HG03045 (cell line): ENCODE measurements around the gene PDE7B.
"Not testable (repeated sequence)": the region's sequence is repeated elsewhere in the genome, so short reads cannot be mapped to it uniquely, and the experiment has no call there.

Source experiments
- ATAC-seq: cut with Tn5 transposase; IDR thresholded peaks from one replicate; pipeline ENCODE4 v1.9.1; 2021; ENCODE audit warnings: mild to moderate bottlenecking, moderate library complexity; ENCODE audit not compliant: unreplicated experiment

Gene PDE7B

GRCh38 chr6:136136274-136136673 lies 284.8 kb downstream of the PDE7B start:
- no peak for ATAC-seq

GRCh38 chr6:136137008-136137692 lies 285.6 kb downstream of the PDE7B start:
- ATAC-seq, result no peak

- no peak for ATAC-seq
Observed at GRCh38 chr6:136137739-136138402, 286.4 kb downstream of the PDE7B start.

- ATAC-seq, result not testable (repeated sequence)
Observed at GRCh38 chr6:136139111-136139510, 287.6 kb downstream of the PDE7B start.

- no peak for ATAC-seq
Observed at GRCh38 chr6:136144251-136145023, 292.9 kb downstream of the PDE7B start.

- ATAC-seq, result no peak
Observed at GRCh38 chr6:136146130-136146529, 294.6 kb downstream of the PDE7B start.

- ATAC-seq, result no peak
Observed at GRCh38 chr6:136147342-136147741, 295.8 kb downstream of the PDE7B start.

- no peak for ATAC-seq
Observed at GRCh38 chr6:136148051-136148450, 296.6 kb downstream of the PDE7B start.

- ATAC-seq, result no peak
Observed at GRCh38 chr6:136148523-136148922, 297.0 kb downstream of the PDE7B start.

- ATAC-seq, result no peak
Observed at GRCh38 chr6:136149311-136149710, 297.8 kb downstream of the PDE7B start.

- ATAC-seq, result no peak
Observed at GRCh38 chr6:136150961-136151360, 299.5 kb downstream of the PDE7B start.

- ATAC-seq, result no peak
Observed at GRCh38 chr6:136153707-136154375, 302.3 kb downstream of the PDE7B start.

- ATAC-seq, result no peak
Observed at GRCh38 chr6:136155191-136155590, 303.7 kb downstream of the PDE7B start.

- ATAC-seq, result no peak
Observed at GRCh38 chr6:136157743-136158142, 306.2 kb downstream of the PDE7B start.

- ATAC-seq, result no peak
Observed at GRCh38 chr6:136158387-136158821, 306.9 kb downstream of the PDE7B start.

- ATAC-seq, result no peak
Observed at GRCh38 chr6:136158971-136159370, 307.5 kb downstream of the PDE7B start.

- no peak for ATAC-seq
Observed at GRCh38 chr6:136160250-136160649, 308.7 kb downstream of the PDE7B start.

GRCh38 chr6:136161950-136162349 lies 310.4 kb downstream of the PDE7B start:
- ATAC-seq, result no peak

- ATAC-seq, result no peak
Observed at GRCh38 chr6:136163260-136163659, 311.8 kb downstream of the PDE7B start.

- no peak for ATAC-seq
Observed at GRCh38 chr6:136166815-136167214, 315.3 kb downstream of the PDE7B start.
